ENCODE results near the gene CCSER1.

Gene CCSER1

DNA sequence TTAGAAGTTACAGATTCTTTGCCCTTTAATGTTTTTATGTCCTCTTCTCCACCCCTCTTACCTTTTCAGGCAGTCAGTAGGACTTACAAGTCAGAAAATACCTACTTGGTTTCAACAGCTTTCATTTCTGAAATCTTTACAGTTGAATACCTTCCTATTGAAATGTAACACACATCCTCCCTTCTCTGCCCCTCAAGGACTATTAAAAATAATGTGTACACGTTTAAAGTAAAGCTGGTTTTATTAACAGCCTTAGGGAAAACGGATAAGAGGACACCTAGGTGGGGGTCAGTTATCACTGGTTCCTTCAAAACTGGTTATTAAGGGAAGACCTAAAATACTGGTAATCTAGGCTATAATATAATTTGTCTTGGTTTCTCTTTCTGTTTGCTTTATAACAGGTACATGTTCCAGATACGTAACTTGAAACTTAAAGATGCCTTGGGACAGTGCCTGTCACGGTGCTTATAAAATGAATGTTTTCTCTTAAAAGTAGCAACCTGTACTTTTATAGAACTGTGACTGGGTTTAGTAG lies 1.8 kb downstream of the CCSER1 start:
- no peak for DNase-seq (ENCODE audit: low spot score)

DNA sequence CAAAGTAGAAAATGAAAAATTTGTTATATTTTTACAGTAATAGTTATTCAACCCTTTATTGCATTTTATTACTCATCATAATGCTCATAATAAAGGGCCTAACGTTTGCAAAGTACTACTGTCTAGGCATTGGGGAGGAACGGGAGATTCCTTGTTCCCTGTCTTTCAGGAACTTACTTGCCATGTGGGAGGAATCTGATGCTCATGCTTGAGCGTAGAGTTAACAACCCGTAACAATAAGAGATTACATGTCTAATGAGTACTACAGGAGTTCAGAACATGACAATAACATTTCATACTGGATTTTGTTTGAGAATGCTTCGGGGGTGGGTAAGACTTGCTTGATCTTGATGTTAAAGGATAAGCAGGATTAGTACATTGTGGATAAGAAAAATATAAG lies 2.9 kb downstream of the CCSER1 start:
- DNase-seq (ENCODE audit: low spot score) = no peak

DNA sequence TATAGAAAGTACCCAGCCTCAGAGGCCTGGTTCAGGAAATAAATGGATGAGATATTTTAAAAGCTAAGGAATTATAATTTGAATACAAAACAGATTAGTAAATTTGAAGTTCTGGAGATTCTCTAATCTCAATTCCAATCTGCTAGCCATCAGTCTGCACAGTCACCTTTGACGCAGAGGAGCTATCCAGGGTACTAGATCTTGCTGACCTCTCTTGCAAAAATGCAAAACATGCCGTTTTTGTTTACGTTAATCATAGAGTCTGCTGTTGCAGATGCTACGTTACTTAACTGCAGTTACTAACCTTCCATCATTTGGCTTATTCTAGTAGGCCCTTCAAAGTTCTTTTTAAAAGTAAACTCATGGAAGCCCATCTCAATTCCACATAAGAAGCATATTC lies 10.4 kb downstream of the CCSER1 start:
- DNase-seq (ENCODE audit: low spot score) = no peak

DNA sequence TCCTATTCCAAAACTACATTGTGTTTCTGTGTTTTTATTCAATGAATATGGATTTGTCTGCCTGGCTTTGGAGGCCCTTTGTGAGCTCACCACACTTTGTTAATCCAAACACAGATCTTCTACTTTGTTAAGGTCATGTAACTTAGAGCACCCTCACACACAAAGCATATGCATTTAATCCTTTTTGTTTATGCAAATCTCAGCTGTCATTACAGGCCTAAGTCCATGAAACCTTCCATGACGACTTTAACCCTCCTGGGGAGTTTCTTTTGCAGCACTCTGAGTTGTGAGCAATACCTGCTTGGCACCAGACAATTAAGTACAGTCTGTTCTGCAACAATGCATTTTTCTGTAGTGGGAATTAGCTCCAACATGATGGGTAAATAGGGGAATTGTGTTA lies 14.9 kb downstream of the CCSER1 start:
- DNase-seq (ENCODE audit: low spot score) = no peak

DNA sequence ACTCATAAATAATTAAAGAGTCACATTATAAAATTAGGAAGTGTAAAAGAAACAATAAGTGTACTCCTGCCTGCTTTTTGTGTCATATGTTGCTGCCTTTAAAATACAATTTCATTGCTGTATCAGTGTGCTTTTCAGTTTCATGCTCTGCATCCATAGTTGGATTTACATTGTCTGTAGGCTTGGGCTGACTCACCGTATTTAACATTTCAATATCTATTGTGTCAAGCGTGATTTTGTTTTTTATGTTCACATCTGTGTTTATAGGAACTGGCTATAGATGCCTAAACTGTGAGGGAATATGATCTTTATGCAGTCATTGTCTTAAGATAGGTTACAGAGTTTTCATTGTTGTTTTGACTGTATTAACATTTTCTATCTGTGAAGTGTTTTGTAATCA lies 18.1 kb downstream of the CCSER1 start:
- no peak for DNase-seq (ENCODE audit: low spot score)

DNA sequence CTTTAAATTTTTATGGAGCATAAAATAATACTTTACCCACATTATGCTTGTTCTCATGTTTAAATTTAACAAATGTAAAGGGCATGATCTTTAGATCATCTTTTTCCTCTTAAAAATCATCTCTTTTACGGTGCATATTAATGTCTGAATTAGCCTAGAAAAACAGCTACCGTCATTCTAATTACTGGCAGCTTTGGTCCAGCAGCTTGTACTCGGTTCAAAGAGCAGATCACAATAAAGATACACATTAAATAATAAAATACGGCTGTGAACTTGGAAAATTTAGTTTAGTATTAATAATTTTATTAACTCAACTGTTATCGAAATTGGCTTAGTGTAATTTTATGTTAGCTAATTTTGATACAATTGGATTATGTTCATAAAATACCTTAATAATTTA lies 19.1 kb downstream of the CCSER1 start:
- no peak for DNase-seq (ENCODE audit: low spot score)

DNA sequence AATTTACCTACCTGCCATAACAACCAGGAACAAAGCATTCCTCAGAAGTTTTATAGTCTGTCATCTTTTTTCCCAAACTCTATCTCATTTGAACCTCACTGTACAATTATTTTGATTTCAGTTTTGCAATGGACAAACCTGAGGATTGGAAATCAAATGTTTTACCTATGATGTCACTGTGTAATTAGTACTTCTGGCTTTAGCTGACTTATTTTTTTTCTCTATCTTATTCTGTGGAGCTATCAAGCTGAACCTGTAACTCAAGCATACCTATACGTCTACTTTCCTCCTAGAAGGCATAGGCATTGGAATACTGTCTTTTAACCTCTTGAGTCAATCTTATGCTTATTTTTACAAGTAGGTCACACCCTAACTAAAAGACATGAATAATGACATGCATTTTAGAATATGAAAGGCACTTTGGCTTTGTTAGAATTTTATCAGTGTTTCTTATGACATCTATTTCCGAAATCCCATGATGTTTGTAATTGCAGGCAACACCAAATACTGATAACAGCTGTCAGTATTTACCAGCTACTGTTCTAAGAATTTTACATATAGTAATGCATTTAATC lies 21.5 kb downstream of the CCSER1 start:
- DNase-seq (ENCODE audit: low spot score) = no peak

DNA sequence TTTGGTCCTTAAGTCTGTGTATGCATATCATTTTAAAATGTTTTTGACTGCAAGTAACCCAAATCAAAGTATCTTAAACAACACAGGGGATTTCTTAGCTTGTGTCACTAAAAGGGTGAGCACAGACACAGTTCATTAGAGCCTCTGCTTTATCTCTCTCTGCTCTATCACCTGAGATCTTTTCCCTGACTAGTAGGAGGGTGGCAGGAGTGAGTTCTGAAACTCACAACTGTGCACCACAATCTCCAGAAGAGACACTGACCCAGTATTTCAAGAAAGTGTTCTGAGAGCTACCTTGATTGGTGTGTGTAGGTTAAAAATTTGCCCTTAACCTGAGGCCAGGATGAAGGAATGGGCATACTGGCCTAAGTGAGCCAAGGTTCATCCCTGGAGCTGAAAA lies 24.8 kb downstream of the CCSER1 start:
- no peak for DNase-seq (ENCODE audit: low spot score)

DNA sequence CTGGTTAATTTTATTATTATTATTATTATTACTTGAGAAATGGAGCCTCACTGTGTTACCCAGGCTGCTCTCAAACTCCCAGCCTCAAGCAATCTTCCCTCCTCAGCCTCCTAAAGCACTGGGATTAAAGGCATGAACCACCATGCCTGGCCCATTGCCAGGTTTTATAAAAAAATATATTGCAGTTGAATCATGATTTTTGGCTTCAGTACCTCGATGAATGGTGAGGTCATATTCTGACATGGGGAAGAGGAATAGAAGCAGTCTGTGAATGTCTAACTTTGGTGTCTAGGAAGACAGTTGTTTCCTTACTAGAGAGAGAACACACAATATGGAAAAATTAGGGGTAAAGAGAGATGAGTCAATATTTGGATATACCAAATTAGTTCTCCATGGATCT lies 32.0 kb downstream of the CCSER1 start:
- no peak for DNase-seq (ENCODE audit: low spot score)

DNA sequence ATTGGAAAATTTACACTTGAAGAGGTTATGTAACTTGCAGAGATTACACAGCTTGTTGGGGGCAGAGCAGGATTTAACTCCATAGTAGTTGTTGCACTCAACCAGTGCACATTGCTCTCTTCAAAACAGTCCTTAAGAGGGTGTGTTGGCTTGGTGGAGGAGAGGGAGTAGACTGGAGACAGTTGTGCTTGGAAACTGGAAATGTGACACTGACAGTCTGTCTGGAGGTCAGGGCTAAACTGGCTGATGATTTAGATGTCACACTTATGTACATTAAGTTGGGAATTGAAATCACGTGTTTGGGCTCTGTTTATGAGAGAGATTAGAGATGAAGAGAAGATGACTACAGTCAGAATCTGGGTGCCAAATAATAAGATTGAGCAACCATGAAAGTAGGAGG lies 32.9 kb downstream of the CCSER1 start:
- no peak for DNase-seq (ENCODE audit: low spot score)

DNA sequence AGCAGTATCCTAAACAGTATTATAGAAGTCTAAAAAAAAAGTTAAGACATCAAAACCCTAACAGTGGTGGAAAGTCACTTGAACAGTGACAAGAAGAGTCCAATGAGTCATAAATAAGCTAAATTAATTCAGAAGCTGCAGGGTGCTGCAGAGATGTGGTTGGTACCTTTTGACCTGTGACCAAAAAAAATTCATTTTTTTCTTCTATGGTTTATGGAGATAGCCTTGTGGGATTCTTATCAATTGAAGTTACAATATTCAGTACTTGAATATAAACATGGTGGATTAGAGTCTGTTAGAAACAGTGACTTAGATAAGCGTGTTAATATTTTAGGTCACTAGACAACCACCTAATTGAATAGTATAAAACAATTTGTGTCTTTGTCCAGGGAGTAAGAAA lies 35.4 kb downstream of the CCSER1 start:
- no peak for DNase-seq (ENCODE audit: low spot score)

DNA sequence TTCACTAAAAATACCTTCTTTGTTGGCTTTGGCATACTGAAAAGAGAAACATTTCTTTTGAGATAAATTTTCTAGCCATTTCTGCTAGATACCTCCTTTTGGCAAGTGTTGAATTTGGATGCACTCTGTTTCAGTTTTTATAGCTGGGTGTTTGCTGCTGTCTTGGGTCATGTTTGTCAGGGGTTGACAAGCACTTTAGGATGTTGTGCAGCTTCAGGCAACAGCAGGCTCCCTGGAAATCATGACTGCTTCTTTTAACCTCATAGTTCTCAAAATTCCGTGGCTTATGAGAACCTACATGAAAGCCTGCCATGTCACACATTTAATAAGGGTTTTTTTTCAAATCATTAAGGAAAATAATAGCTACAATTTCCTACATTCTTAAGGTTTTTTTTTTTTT lies 36.7 kb downstream of the CCSER1 start:
- DNase-seq (ENCODE audit: low spot score) = no peak

DNA sequence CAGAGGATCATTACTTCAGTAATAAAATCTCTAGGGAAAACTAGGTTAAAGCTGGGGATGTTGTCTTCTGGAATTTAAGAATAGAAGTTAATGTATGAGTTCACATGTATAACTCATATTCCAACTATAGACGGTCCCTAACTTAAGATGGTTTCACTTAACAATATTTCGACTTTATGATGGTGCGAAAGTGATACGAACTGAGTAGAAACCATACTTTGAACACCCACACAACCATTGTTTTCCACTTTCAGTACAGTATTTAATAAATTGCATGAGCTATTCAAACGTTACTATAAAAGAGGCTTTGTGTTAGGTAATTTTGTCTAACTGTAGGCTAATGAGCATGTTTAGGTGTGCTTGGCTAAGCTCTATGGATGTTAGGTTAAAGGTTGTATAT lies 38.7 kb downstream of the CCSER1 start:
- DNase-seq (ENCODE audit: low spot score) = no peak

DNA sequence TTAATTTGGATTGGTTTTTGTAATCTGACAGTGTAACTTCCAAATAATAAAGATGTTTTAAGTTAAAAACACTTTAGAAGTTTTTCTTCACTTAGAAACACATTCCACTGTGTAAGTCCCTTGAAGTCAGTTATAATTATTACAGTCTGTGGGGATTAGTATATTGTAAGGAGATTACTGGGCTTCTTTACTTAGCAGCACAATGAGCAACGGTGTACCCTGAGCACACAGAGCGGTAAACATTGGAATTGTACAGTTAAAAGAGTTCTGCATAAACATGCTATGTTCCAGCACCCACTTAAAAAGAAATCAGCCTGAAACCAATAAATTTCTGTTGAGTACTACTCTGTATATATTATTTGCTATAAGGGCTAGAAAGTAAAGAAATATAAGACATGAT lies 44.3 kb downstream of the CCSER1 start:
- peak; percentile 56 for DNase-seq (ENCODE audit: low spot score)

DNA sequence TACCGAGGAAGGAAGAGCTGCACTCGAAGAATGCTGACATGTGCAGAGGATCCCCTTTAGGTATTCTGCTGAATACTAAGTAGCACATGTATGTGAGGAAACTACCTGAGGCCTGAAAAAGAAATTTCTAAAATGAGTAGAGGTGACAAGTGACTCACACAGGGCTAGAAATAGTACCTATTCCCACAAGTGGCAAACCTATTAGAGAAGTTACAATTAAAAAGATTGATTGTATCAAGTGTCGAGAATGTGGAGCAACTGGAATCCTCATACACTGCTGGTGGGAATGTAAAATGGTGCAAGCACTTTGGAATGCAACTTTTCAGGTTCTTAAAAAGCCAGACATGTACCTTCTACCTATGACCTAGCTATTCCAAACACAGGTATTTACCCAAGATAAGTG lies 47.4 kb downstream of the CCSER1 start:
- no peak for DNase-seq (ENCODE audit: low spot score)

DNA sequence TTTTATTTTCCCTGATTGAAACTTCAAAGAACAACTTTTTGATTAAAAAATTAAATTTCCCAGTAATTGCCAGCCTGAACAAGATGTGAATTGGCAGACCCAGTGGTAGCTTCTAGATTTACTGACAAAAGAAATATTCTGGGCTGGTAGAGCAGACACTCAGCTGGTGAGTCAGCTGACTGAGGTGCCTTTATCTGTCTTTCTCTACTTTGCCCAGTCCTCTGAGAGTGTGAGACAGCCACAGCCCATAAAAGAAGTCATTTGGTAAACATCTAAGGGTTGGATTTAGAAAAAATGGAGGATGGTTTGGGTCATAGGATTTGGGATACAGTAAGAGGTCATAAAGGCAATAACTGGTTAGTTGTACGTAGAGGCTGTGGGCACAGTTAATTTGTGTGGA lies 54.5 kb downstream of the CCSER1 start:
- no peak for DNase-seq (ENCODE audit: low spot score)

DNA sequence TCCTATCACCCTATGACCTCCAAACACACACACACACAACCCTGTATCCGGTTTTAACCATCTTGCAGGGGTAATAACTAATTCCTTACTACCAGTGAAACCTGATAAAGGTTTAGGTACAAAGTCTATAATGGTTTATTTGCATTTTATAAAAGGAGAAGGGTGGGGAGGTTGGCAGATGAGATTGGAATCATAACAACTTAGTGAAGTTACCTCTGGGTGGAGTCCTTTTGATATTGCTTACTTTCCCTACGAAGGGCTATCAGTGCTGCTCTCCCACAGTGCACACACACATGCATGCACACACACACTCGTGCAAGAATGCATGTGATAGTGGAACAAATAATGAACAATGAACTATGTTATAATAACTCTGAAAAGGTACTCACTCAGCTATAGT lies 56.1 kb downstream of the CCSER1 start:
- DNase-seq (ENCODE audit: low spot score) = no peak

DNA sequence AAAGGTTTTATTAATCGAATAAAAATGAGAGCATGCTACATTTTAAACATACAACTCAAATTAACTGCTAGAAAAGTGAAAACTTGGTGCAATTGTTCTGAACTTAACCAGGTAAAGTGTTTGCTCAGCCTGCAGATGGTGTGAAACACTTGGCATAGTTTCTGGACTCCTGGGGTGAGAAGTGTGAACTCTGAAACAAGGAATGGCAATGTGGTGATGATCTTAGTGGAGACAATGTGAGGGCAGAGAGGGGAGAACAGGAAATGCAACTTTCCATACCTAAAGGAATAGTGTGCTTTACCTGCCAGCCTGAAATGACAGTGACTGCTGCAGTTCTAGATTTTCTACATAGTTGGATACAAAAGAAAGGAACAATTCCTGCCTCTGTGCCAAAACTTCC lies 57.4 kb downstream of the CCSER1 start:
- DNase-seq (ENCODE audit: low spot score) = no peak

DNA sequence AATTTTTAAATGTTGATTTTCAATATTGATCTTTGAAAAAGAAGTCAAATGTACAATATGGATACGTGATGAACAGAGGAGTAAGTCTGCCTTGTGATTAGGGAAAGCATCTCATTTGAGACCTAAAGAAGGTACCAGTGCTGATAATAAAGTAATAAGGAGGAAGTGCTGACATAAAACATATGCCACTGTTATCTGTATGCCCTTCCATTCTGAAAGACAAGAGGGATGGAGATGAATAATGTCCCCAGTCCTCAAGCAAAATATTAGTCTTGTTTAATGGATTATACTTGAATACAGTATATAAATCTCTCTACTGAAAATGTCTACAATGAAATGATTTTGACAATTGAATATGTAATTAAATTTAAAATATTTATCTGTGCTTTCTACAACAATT lies 58.2 kb downstream of the CCSER1 start:
- no peak for DNase-seq (ENCODE audit: low spot score)

DNA sequence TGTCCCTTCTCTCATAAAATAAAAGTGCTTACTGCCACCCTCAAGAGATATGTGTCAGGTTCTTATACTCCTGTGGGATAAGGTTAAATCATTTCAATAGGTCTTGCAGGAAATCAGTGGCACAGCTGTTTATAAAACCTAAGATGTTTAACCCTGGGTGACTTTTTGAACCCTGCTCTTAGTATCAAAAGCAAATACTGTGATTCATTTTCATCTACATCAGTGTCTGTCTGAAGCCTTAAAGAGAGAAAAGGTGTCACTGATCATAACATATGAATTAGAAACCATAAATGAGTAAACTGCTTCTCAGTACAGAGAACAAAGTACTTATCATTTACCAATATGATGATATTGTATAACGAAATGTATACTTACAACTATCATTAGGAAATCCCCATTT lies 59.0 kb downstream of the CCSER1 start:
- DNase-seq (ENCODE audit: low spot score) = no peak

DNA sequence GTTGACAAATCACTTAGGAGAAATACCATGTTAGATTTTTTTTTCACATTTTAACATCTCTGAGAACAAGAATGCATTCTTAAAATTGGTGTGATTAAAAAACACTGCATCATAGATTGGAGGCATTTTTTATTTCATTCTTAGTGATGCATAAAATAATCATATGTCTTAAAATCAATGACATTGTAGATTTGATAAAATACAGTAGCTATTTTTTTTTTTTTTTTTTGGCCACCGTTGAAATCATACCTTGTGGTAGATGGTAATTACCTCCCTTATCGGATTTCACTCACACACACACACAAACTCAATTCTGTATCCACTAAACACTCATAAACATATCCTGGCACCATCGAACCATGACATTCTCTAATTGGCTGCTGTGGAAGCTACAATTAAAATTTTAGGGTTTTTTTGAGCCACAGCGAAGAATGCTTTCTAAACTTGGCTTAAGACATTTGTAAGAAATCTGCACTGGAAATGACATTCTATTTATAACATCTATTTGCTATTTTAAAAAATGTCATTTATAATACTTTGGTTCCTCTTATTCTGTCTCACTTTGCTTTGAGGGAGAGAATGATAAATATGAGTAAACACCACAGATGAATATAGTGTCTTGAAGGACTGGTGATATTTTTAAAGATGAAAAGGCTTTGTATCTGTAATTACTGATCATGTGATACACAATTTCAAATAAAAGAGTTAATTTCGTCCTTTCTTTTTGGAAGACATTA lies 60.1 kb downstream of the CCSER1 start:
- DNase-seq (ENCODE audit: low spot score) = no peak

DNA sequence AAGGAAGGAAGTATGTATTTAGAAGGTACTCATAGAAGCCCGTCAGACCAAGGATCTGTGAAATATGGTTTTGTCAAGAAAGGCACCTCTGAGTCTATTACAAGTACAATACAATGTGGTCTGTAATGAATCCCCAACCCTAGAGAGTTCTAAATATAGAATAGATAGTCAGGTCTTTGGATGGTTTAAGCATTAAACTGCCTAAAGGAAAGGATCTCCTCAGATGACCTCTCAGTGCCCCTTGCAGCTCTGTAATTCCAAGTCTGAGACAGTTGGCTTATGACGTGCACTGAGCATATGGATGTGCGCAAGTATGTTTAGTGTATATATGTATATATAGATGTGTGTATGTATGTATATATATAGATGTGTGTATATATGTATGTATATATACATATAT lies 62.0 kb downstream of the CCSER1 start:
- no peak for DNase-seq (ENCODE audit: low spot score)

DNA sequence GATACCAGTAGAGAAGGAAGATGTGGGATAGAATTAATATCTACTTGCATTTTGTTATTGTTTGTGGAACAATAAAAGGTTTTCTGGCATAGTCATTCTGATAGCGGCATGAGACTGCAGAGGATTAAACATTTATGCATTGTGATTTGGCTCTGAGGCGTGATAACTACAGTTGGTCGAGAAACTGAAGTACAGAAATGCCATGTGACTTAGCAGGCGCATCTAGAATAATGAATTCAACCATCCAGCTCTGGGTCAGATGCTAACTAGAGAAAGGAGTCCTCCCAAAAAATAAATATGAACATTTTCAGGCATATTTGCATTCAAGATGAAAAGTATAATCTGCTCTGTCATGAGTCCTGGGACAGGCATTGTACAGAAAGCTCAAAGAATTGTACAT lies 62.8 kb downstream of the CCSER1 start:
- no peak for DNase-seq (ENCODE audit: low spot score)

DNA sequence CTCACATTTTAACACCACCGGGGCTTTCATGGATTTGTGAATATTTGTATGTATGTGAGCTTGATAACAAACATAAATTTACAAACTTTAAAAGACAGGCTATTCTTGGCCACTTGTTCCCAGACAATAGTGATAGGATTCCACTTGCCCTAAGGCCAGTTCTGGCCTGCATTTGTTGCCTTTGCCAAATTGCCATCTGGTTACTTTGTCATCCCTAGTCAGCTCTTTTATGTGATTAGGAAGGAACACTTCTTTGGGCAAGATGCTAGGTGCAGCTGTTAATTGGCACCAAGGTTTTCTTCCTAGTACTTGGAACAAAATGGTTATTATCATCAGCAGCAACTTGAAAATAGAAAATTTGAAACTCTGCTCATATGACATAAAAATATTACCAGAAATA lies 63.3 kb downstream of the CCSER1 start:
- DNase-seq (ENCODE audit: low spot score) = no peak
